ENCODE results near the gene F11.

Gene F11

DNA sequence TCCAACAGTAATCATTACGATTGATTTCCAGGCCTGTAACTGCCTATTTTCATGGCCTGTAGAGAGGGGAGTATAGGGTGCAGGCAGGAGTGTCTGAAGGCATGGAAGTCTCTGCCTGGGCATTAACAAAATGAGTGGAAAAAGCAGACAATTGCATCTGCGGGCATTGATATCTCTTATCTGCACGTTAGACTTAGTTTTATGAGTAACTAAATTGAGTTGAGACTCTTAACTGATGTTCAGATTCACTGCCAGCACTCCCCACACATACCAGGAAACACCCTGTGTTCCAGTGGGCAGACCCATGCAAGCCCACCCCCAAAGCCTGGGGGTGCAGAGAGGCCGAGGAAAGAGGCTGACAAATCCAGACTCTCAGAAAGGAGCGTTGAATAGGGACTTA lies 33.3 kb downstream of the F11 start:
- Mint-ChIP-seq H3K27me3 (ENCODE audit: low read depth, poor library complexity) (peaks cover 23% of the 10 kb centered on the region), H3K36me3 (ENCODE audit: low read depth) (no peaks in the 10 kb centered on the region), H3K4me3 (no peak overlapping the region), H3K4me1 (peaks cover 6% of the 10 kb centered on the region), H3K9me3 (no peaks in the 10 kb centered on the region), H3K27ac (no peak overlapping the region)
- TF ChIP-seq, protein P1, sequence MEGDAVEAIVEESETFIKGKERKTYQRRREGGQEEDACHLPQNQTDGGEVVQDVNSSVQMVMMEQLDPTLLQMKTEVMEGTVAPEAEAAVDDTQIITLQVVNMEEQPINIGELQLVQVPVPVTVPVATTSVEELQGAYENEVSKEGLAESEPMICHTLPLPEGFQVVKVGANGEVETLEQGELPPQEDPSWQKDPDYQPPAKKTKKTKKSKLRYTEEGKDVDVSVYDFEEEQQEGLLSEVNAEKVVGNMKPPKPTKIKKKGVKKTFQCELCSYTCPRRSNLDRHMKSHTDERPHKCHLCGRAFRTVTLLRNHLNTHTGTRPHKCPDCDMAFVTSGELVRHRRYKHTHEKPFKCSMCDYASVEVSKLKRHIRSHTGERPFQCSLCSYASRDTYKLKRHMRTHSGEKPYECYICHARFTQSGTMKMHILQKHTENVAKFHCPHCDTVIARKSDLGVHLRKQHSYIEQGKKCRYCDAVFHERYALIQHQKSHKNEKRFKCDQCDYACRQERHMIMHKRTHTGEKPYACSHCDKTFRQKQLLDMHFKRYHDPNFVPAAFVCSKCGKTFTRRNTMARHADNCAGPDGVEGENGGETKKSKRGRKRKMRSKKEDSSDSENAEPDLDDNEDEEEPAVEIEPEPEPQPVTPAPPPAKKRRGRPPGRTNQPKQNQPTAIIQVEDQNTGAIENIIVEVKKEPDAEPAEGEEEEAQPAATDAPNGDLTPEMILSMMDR (IDR thresholded peaks at IDR 0.05): no peak
- no peak for DNase-seq

DNA sequence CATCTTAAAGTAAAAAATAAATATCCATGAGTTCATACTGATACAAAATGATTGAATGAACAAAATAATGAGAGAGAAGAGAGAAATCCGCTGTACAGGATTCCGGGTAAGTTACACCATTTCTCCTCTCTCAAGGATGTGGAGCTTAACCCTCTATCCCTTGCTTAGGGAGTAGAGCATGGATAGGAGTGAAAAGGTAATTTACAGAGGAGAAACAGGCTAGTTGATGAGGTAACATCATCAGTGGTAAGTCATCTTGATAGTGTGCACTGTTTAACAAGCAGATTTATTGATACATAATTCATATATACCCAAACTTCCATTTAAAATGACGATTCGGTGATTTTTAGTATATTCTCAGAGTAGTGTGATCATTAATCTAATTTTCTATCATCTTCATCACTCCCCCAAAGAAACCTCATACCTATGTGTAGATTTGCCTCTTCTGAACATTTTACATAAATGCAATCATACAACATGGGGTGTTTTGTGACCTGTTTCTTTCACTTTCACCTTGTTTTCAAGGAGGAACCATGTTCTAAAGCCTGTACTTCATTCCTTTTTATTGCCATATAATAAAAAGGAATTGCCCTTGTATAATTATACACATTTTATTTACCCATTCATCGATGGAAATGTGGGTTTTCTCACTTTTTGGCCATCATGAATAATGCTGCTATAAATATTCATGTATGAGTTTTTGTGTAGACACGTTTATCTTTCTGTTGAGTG lies 34.8 kb downstream of the F11 start:
- Mint-ChIP-seq H3K4me1 (peaks cover 12% of the 10 kb centered on the region), H3K4me3 (no peak overlapping the region), H3K36me3 (ENCODE audit: low read depth) (no peaks in the 10 kb centered on the region), H3K27ac (no peak overlapping the region), H3K27me3 (ENCODE audit: low read depth, poor library complexity) (peaks cover 20% of the 10 kb centered on the region), H3K9me3 (no peaks in the 10 kb centered on the region)
- TF ChIP-seq, protein P1 (IDR thresholded peaks at IDR 0.05): no peak
- DNase-seq: no peak

DNA sequence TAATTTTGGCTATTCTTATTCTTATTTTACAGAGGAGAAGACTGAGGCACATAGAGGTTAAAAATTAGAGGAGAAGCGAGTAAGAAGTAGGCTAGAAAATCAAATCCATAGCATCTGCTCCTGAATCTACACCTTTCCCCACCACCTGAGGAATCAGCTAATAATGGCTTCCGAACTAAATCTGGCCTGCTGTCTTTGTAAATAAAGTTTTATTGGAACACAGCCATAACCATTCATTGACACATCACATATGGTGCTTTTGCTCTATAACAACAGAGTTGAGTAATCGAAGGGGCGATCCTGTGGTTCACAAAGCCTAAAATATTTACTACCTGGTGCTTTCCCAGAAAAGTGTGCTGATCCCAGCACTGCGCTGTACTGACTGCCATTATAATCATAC lies 38.2 kb downstream of the F11 start:
- Mint-ChIP-seq H3K27ac (no peak overlapping the region), H3K4me3 (no peak overlapping the region), H3K4me1 (peaks cover 6% of the 10 kb centered on the region), H3K9me3 (no peaks in the 10 kb centered on the region), H3K27me3 (ENCODE audit: low read depth, poor library complexity) (peaks cover 9% of the 10 kb centered on the region), H3K36me3 (ENCODE audit: low read depth) (no peaks in the 10 kb centered on the region)
- TF ChIP-seq, protein P1 (IDR thresholded peaks at IDR 0.05): no peak
- DNase-seq: no peak

DNA sequence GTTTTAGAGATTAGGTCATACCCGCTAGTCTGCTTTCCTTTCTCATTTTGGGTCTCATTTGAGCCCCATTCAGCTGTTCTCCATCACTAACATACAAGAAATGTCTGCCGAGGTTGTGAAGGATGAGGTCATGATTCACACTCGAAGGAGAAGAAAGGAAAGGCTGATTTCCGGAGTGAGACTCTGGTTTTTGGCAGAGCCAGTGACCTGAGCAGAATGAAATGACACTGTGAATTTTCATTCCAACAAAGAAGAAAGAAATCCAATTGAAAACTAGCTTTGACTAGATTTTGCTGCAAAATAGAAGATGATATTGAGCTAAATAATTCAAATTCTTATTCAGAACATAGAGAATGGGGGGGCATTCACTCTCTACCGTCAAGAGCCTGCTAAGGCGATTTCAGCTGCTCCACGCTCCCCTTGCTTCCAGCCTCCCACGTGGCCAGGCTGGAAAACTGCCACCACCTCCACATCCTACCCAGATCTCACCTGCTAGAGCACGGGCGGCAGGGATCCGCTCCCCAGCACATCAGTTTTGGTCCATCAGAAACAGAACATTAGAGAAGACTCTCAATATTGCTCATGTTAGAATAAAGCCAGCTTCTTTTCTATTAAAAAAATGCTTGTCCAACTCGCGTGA lies 39.0 kb downstream of the F11 start:
- H3K27me3 Mint-ChIP-seq (ENCODE audit: low read depth, poor library complexity): peaks cover 6% of the 10 kb centered on the region
- TF ChIP-seq, protein P1 (IDR thresholded peaks at IDR 0.05): no peak
- no peaks in the 10 kb centered on the region for H3K36me3 Mint-ChIP-seq (ENCODE audit: low read depth)
- no peak overlapping the region for H3K4me3 Mint-ChIP-seq
- no peak overlapping the region for H3K27ac Mint-ChIP-seq
- no peaks in the 10 kb centered on the region for H3K9me3 Mint-ChIP-seq
- DNase-seq: no peak
- H3K4me1 Mint-ChIP-seq: peaks cover 6% of the 10 kb centered on the region

DNA sequence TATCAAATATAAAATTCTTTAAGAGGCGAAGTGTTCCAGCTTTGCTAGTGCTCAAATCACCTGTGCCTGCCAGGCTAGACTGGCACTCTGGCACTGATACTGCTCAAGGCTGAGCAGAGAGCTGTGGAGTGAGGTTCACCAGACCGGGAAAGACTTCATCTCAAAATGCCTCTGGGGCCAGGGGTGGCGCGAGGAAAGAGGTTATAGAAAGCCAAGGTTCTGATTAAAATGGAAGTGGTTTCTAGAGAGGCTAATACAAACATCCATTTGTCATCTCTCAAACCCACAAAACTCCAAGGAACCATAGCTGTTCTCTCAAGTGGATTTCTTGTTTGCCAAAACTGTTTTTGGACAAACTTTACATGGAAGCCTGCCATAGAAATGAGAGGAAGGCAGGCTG lies 41.5 kb downstream of the F11 start:
- H3K27ac Mint-ChIP-seq: no peak overlapping the region
- H3K4me3 Mint-ChIP-seq: no peak overlapping the region
- DNase-seq: no peak
- peaks cover 6% of the 10 kb centered on the region for H3K27me3 Mint-ChIP-seq (ENCODE audit: low read depth, poor library complexity)
- H3K36me3 Mint-ChIP-seq (ENCODE audit: low read depth): no peaks in the 10 kb centered on the region
- peaks cover 6% of the 10 kb centered on the region for H3K4me1 Mint-ChIP-seq
- TF ChIP-seq, protein P1 (IDR thresholded peaks at IDR 0.05): no peak
- no peaks in the 10 kb centered on the region for H3K9me3 Mint-ChIP-seq

DNA sequence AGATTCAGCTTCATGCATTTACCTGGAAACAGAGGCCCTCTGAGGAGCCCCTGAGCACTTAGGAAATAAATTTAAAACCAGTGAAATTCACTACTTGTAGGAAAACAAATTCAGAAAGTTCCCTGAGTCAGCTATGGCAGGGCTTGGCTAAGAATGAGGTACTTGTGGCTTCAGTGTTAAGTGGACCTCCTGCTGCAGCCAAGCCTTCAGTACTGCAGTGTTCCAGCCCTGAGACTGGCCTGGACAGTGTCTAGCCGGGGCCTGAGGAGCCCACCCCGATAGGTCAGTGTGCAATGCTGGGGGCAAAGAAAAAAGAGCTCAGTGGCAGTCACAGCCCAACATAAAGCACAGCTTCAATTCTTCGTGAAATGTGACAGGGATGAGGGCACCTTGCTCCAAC lies 41.9 kb downstream of the F11 start:
- TF ChIP-seq, protein P1 (IDR thresholded peaks at IDR 0.05): no peak
- no peak overlapping the region for H3K4me3 Mint-ChIP-seq
- no peaks in the 10 kb centered on the region for H3K36me3 Mint-ChIP-seq (ENCODE audit: low read depth)
- peaks cover 6% of the 10 kb centered on the region for H3K27me3 Mint-ChIP-seq (ENCODE audit: low read depth, poor library complexity)
- no peak for DNase-seq
- H3K27ac Mint-ChIP-seq: no peak overlapping the region
- peaks cover 6% of the 10 kb centered on the region for H3K4me1 Mint-ChIP-seq
- no peaks in the 10 kb centered on the region for H3K9me3 Mint-ChIP-seq

Data from nephron progenitor cell (in vitro differentiated cells).